Left ventricle myocardium superior (tissue), 1 donor: ENCODE results near the gene C10orf67. TPM values are rescaled to one million over a fixed set of nuclear protein-coding genes. Genes with fewer than 3 reads are reported as not detected.
"Not testable (repeated sequence)": the region's sequence is repeated elsewhere in the genome, so short reads cannot be mapped to it uniquely, and the experiment has no call there.

Experiments used
- ATAC-seq: fragments of 200-7000 bp; cut with Tn5 transposase; one replicate; pipeline ENCODE4 v1.9.1; 2020; ENCODE audit warnings: mild to moderate bottlenecking, moderate library complexity
- DNase-seq: peaks from one replicate; pipeline ENCODE4 v3.0.0-alpha.2; 2020
- intact Hi-C: fragments of 100-400 bp; cut with micrococcal nuclease; formaldehyde crosslinking; loops from one replicate; pipeline ENCODE4 v1.11.0; 2022
- total RNA-seq: library from RNA; stranded (reverse); fragmentation: NEBNext Ultra II Directional; extraction: Animal tissue kit (Norgen Biotek cat#: 25700); gene quantifications from one replicate; pipeline ENCODE4 v1.2.1, GENCODE V29; 2021
- donor health status: DM: no; HTN: yes; CAD: no; lungs with severe emphysema.

C10orf67 gene
- total RNA-seq, 1 donor from 2014 or later, result 0.62 TPM

DNA sequence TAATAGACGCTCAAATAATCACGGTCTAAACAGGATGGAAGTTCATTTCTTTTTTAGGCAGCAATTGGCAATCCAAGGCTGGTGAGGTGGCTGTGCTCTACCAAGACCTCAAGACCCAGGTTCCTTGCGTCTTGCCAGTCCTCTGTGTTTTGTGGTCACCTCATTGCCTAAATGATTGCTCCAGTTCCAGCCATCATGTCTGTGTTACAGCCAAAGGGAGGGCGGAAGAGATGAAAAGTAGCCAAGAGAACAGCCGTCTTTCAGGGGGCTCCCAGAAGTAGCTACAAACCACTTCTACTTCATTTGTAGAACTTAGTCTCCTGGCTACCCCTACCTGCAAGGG is 19.2 kb upstream of the C10orf67 start:
- ATAC-seq (no peak), DNase-seq (no peak)
- intact Hi-C loops, result no loop called here

DNA sequence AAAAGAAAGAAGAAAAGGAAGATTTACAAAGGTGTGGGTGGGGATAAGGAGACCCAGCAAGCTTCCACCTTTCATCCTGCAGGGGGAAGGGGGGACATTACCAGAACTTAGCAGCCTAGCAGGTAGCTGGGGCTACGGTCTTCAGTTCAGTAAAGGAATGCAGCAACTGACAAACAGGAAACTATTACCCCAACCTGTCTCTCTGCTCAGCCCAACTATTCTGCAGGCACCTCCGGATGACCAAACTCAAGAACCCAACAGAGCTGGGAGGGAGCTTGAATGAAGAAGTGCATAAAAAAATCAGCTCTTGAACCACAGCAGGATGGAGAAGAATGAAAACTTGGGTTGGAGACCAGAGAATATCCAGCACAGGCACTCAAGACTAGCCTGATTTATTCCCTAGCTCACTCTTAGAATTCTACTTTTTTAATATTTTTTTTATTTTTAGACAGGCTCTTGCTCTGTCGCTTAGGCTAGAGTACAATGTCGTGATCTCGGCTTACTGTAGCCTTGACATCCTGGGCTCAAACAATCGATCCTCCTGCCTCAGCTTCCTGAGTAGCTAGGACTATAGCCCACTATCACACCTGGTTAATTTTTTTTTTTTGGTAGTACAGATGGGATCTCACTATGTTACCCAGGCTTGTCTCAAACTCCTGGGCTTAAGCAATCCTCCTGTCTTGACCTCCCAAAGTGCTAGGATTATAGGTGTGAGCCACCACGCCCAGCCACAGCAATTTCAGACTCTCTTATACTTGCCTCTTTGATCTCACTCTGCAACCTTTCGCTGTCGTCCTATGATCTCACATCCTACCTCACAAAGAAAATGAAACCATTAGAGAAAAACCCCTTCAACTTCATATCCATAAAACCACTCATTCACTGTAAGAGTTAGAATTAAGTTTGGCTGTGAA is 18.5 kb upstream of the C10orf67 start:
- intact Hi-C loops, result no loop called here
- ATAC-seq (no peak), DNase-seq (no peak)

DNA sequence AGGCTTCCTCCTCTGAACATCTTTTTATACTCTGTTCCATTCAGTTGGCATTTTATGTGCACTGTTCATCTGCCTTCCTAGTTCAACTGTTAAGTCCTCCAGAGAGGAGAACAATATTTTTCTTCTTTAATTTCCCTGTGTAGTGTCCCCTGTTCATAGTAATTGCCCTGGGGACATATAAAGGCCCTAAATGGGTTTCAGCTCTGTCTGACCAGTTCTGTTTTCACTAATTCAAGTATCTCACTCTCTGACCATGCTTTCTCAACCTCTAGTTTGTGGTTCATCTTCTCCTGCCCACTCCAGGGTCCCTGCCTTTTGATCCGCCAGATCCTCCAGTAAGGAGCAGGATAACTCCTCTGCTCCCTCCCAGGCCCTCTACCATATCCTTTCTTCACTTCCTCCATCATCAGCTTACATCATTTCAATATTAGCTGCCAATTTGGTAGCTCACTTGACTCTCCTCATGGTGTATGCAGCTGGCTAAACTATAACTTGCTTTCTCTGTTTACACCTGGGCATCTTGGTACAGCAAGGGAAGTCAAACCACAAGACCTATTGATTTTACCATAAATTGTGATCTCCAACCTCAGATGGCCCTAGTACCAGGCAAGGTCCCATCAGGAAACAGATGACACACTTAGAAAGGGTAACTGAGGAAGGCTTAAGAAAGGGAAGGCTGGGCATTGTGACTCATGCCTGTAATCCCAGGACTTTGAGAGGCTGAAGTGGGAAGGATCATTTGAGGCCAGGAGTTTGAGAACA is 17.7 kb upstream of the C10orf67 start:
- ATAC-seq (no peak), DNase-seq (no peak)
- intact Hi-C loops, result no loop called here

DNA sequence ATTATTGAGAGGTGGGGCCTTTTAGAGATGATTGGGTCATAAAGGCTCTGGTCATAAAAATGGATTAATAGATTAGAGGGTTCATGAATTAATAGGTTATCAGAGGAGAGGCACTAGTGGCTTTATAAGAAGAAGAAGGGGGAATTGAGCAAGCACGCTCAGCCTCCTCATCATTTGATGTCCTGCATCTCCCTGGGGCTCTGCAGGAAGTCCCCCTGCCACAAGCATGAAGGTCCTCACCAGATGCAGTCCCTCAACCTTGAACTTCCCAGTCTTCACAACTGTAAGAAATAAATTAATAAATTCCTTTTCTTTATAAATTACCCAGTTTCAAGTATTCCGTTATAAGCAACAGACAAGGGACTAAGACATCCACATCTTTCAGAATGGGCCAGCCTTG is 17.1 kb upstream of the C10orf67 start:
- intact Hi-C loops, result no loop called here
- DNase-seq (no peak), ATAC-seq (no peak)

DNA sequence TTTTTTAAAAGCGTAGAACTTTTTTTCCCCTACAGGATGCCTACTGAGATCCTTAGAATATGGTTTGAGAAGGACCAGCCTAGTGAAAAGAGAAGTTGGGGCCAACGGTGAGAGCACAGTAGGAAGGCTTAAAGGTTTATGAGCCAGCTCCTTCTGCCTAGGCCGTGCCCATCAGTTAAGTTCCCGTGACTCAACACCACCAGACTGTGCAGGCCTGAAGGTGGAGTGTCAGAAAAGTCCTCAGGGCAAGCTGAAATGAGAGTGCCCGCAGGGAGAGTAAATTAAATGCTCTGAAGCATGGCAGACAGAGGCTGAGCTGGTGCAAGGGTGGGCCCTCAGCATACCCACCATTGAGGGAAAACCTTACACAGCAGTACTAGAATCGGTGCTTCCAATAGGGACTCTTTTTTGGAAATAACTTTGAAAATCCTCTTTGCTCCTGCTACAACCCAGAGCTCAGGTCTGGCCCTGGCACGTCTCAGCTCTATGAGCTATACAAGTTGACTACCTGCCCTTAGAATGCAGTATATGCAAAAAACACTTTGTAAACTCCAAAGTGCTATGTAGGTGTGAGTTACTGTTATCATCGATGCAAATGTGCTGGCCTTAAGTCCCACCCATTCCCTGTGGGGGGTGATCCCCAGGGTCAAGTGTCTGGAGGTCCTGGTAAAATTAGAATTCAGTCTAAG is 15.2 kb upstream of the C10orf67 start:
- intact Hi-C loops, result no loop called here
- DNase-seq (no peak), ATAC-seq (peak; percentile 88)

DNA sequence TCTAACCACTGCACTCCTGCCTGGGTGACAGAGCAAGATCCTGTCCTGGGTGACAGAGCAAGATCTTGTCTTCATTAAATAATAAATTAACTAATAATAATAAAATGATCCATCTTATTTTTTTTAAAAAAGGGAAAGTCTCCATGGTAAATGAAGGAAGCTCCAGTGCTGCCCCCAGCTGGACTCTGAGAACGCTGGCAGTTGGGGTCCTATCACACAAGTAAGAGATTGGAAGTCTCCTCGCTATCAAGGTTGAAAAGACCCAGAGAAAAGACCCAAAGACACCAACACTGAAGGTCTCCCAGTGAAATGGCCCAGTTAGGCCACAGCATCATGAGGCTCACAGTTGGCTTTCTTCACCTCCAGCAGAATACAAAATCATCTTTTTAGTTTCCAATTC is 13.8 kb upstream of the C10orf67 start:
- no peak for DNase-seq
- intact Hi-C loops, result no loop called here
- no peak for ATAC-seq

DNA sequence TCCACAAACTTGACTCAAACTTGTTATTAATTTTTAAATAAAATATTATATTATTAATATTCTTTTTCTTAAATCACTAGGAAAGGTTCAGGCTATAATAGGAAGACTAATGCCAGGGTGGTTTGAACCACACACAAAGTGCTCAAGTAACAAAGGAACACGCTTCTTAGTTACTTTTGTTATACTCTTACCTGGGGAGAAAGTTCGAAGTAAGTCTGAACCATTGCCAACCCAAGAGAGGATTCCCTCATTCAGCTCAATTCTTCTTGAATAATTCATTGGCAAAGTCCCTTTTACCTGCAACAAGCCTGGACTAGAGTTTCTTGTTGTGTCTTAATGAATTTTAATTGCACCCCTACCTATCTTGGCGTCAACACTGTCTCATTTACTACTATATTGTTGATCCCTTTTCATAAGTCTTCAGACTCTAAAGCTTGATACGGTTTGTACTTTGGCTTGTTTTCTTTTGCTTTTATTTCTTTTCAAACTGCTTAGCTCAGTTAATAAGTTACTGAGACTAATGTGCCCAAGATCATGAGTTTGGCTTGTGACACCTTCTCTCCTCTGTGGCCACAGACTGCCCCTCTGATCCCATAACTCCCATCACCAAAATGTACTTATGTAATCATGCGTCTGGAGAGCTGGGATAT is 10.2 kb upstream of the C10orf67 start:
- intact Hi-C loops, result no loop called here
- DNase-seq (no peak), ATAC-seq (no peak)

DNA sequence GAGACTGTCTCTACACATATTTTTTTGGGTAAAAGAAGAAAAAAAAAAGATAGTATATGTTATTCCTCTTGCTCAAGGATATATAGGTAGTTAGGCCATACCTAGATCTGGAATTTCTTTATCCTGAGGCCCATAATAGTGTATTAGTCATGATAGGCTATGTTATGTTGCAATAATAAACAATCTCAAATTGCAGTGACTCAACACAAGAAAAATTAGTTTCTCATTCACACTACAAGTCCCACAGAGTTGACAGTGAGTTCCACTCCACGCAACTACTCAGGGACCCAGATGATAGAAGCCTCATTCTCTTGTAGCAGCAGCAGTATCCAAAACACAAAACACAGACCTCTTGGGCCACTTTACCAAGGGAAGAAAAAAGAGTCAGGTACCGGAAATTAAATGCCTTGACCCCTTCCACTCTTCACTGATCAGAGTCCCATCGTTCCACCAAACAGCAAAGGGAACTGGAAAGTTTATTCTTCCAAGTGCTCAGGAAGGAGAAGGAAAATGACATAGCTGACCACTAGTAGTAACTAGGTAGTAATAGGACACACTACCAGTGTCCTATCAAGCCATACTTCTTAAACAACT is 7.4 kb upstream of the C10orf67 start:
- ATAC-seq (no peak), DNase-seq (no peak)
- intact Hi-C loops, result no loop called here

DNA sequence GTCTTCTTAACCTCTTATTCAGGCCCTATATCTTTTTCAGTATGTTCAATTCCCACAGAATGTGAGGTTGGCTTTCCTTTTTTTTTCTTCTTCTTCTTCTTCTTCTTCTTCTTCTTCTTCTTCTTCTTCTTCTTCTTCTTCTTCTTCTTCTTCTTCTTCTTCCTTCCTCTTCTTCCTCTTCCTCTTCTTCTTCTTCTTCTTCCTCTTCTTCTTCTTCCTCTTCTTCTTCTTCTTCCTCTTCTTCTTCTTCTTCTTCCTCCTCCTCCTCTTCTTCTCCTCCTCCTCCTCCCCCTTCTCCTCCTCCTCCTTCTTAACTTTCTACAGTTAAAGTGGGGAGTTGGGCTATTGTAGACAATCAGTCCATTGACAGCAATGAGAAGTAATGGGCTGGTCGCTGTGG is 6.1 kb upstream of the C10orf67 start:
- intact Hi-C loops, DNase-seq, ATAC-seq: not testable (repeated sequence)

DNA sequence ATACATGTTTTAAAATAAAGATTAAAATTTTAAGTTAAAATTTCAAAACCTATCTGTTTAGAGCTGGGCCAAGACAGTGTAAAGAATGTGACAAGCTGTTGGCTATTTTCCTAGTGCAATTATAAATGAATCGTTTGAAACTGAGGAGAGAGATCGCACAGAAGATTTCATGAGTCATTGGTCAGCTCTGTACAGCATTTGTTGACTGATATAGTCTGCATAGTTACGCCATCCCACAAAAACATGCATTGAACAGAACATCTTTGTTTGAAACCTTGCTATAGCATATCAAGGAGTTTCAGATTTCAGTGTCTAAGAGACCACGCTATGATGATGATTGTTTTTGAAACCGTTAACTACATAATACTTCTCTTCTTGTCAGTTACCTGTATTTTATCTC is 1.3 kb upstream of the C10orf67 start:
- intact Hi-C loops, result loop anchor here (10.0 kb wide), 1 partner anchor 99 kb away; no protein-coding TSS in a partner anchor
- ATAC-seq, result no peak
- no peak for DNase-seq

DNA sequence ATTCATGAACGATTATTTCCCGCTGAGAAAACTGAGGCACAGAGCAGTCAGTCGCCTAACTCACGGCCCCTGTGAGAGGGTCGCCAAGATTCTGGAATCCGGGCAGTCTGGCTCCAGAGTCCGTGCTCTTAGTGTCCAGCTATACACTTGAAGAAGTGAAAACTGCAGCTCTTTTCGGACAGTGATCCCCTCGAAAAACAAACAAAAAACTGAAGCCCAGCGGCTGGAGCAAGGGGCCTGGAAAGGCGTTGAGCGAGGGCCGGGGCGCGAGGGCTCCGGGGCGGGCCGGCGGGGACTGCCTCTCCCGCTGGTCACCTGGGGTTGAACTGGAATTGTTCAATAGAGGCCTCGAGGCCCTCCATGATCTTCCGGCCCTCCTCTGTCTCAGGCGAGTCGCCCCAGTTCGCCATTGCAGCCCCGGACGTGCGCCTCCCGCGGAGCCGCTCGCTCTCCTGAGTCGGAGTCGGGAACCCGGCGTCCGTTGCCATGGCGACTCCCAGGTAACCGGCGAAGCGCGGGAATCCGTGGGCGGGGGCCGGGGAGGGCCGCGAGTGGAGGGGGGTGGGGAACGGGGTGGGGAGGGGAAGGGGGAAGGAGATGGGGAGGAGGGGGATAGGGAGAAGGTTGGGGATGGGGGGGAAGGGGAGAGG is 881 bp downstream of the C10orf67 start:
- intact Hi-C loops, result loop anchor here (10.0 kb wide), 1 partner anchor 101 kb away; no protein-coding TSS in a partner anchor
- ATAC-seq (peak; percentile 35), DNase-seq (peak; percentile 83)

DNA sequence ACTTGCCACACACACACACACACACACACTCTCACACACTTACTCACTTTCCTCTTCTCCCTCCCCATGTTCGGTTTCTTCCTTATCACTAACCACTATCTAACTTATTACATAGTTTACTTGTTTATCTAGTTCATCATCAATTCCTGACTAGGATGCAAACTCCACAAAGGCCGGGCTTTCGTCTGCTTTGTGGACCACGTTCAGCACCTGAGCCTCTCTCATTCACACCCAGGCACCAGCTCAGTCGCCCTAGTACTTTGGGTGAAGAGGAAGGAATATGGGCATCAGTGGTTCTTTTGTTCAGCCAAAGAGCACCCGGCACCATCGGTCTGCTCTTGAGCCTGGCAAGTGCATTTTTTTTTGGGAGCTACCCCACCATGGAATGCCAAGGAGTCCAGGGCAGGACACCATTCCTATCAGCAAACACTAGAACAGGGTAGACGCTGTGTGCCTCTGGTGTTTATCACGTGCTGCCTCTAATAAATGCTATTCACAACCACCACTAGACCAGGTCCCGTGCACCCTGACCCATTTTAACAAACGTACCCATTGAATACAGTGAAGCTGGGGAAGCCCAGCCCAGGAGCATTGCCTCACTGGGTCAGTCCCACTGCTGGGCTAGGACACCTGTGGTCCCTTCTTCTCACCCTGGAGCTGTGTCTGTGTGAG is 2.2 kb downstream of the C10orf67 start:
- intact Hi-C loops, result loop anchor here (10.0 kb wide), 1 partner anchor 102 kb away; no protein-coding TSS in a partner anchor
- peak; percentile 62 for ATAC-seq
- peak; percentile 28 for DNase-seq

DNA sequence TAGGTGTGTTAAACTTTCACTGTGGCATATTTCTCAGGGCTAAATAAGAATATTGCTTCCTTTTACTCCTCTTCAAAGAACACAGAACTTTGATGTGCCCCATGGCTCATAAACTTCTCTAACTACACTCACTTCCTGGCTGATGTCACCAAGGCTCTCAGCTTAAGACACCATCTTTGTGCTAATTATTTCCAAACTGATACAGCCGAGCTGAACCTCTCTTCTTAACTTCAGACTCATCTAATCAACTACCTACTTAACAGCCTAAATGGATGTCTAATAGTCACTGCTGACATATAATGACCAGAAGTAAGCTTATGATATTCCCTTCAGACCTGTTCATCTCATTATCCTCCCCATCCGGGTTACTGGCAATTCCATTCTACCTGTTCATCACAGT is 3.6 kb downstream of the C10orf67 start:
- no peak for DNase-seq
- ATAC-seq, result no peak
- intact Hi-C loops, result loop anchor here (10.0 kb wide), 1 partner anchor 104 kb away; no protein-coding TSS in a partner anchor

DNA sequence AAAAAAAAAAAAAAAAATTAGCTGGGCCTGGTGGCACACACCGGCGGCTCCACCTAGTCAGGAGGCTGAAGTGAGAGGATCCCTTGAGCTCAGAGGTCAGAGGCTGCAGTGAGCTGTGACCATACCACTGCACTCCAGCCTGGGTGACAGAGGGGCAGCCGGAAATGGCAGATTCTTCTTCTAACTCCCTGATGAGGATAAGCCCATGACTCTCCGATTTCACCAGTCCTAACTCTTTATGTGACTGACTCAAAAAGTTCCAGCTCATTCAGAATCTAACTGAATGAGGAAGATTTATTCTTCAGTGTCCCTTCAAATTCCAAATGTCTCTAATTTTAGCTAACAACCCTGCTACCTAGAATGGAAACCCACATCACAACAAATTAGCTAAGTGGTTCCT is 4.2 kb downstream of the C10orf67 start:
- no peak for ATAC-seq
- DNase-seq, result no peak
- intact Hi-C loops, result loop anchor here (10.0 kb wide), 1 partner anchor 104 kb away; no protein-coding TSS in a partner anchor

DNA sequence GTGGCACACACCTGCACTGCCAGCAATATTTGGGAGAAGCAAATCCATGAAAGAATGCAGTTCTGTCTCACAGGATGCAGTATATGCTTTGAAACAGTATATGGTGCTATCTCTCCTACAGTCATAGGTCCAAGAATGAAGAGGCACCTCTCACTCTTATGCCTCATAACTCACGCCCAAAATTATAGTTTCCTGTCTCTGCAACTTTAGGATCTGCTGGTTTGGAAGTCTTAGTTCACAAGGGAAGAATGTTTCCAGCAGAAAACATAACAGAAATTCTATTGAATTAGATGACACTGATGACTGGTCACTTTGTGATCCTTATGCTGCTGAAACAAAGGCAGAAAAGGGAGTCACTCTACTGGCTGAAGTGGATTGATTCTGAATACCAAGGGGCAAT is 5.7 kb downstream of the C10orf67 start:
- ATAC-seq, result no peak
- intact Hi-C loops, result no loop called here
- no peak for DNase-seq

DNA sequence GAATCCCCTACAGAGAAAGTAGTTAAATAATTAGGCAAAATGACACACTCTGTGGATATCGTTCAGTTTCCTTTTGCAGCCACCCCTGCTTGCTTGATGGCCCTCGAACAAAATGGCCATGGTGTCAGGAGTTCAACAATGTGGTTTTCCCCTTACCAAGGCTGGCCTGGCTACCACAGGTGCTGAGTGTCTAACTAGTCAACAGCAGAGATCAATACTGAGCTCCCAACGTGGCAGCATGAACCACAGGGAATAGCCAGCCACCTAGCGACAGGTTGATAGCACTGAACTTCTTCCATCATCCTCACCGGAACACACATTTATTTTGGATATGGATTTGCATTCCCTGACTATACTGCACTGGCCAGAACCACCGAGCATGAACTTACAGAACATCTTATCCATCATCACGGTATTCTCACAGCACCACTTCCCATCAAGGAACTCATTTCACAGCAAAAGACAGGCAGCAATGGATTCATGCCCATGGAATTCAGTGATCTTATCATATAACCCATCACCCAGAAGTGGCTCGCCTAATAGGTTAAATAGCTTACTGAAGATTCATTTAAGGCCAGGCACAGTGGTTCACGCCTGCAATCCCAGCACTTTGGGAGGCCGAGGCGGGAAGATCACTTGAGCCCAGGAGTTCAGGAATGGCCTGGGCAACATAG is 6.3 kb downstream of the C10orf67 start:
- DNase-seq, result no peak
- intact Hi-C loops, result no loop called here

DNA sequence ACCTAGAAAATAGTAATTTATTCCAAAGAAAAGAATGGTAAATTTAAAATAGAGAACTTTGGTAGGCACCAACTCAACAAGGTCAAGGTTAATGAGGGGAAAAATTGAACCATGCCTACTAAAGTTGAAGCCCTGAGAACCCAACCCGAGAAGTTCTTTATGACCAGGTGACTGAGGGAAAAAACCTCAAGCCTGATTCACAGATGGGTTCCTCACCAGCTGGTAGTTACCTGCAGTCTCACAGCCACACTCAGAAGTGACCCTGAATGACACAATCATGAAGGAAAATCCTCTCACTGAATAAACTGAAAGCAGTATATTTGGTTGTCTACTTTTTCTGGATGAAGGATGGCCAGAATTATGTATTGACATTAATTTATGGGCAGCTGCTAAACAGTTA is 7.0 kb downstream of the C10orf67 start:
- DNase-seq (no peak), ATAC-seq (no peak)
- intact Hi-C loops, result no loop called here

More for the DNA sequence above, 6.3 kb downstream of the C10orf67 start:
- ATAC-seq, result no peak
